MM.1S (cell line): Measurements from ENCODE around the gene TPRN.

Source experiments
- DNase-seq: peaks from one replicate; pipeline ENCODE4 v3.0.0-alpha.2; 2015
- H2AFZ ChIP-seq: fragments of 300-600 bp; sonication (generic); 2 replicates; pipeline ENCODE4 v1.6.0; 2016; ENCODE audit warnings: antibody characterized with exemption, low read length
- H3F3A ChIP-seq: fragments of 300-600 bp; sonication (generic); 2 replicates; pipeline ENCODE4 v1.6.1; 2016; ENCODE audit warnings: mild to moderate bottlenecking, antibody characterized with exemption, low read length, moderate library complexity, mixed read lengths; ENCODE audit not compliant: insufficient read depth
- H3K27ac ChIP-seq: fragments of 300-600 bp; sonication (generic); 2 replicates; pipeline ENCODE4 v1.5.1; 2016; ENCODE audit warnings: mild to moderate bottlenecking, low read length
- H3K27me3 ChIP-seq: fragments of 300-600 bp; sonication (generic); replicated peaks from 2 replicates; pipeline ENCODE4 v1.6.0; 2016; ENCODE audit warnings: low read length; ENCODE audit not compliant: insufficient read depth
- H3K36me3 ChIP-seq: fragments of 300-600 bp; sonication (generic); replicated peaks from 2 replicates; pipeline ENCODE4 v1.6.1; 2016; ENCODE audit warnings: mild to moderate bottlenecking, low read length, mixed read lengths; ENCODE audit not compliant: insufficient read depth
- H3K4me1 ChIP-seq: fragments of 300-600 bp; sonication (generic); 2 replicates; pipeline ENCODE4 v1.6.1; 2016; ENCODE audit warnings: low read length, mixed read lengths
- H3K4me2 ChIP-seq: fragments of 300-600 bp; sonication (generic); 2 replicates; pipeline ENCODE4 v1.6.0; 2016; ENCODE audit warnings: low read depth, low read length
- H3K4me3 ChIP-seq: fragments of 300-600 bp; sonication (generic); 2 replicates; pipeline ENCODE4 v1.5.1; 2016; ENCODE audit warnings: low read length, mixed read lengths
- H3K79me2 ChIP-seq: fragments of 300-600 bp; sonication (generic); 2 replicates; pipeline ENCODE4 v1.6.1; 2016; ENCODE audit warnings: mixed run types, low read length, mixed read lengths
- H3K9ac ChIP-seq: fragments of 300-600 bp; sonication (generic); 2 replicates; pipeline ENCODE4 v1.6.1; 2016; ENCODE audit warnings: low read length, mixed read lengths
- H3K9me2 ChIP-seq: fragments of 300-600 bp; sonication (generic); replicated peaks from 2 replicates; pipeline ENCODE4 v1.6.1; 2016; ENCODE audit warnings: mild to moderate bottlenecking, low read length, mixed read lengths; ENCODE audit not compliant: insufficient read depth
- H3K9me3 ChIP-seq: fragments of 300-600 bp; sonication (generic); replicated peaks from 2 replicates; pipeline ENCODE4 v1.6.1; 2016; ENCODE audit warnings: mild to moderate bottlenecking, low read length, mixed read lengths; ENCODE audit not compliant: insufficient read depth
- H4K20me1 ChIP-seq: fragments of 300-600 bp; sonication (generic); 2 replicates; pipeline ENCODE4 v1.6.1; 2016; ENCODE audit warnings: mild to moderate bottlenecking, low read length, moderate library complexity, mixed read lengths; ENCODE audit not compliant: insufficient read depth
- EZH2 ChIP-seq: fragments of 300-600 bp; sonication (generic); optimal IDR thresholded peaks from 2 replicates; pipeline ENCODE3; 2017; ENCODE audit warnings: low read depth, mild to moderate bottlenecking, antibody characterized with exemption, low read length, mixed read lengths
- EZH2phosphoT487 ChIP-seq: fragments of 300-600 bp; sonication (generic); IDR thresholded peaks from 2 replicates; pipeline ENCODE4 v1.6.1; 2018; ENCODE audit warnings: antibody characterized with exemption, low read length
- TF ChIP-seq, protein P1 (sequence below): fragments of 300-600 bp; sonication (generic); IDR thresholded peaks from 2 replicates; pipeline ENCODE4 v1.5.1; 2016; ENCODE audit warnings: antibody characterized with exemption, low read length, mixed read lengths

The TPRN gene

DNA sequence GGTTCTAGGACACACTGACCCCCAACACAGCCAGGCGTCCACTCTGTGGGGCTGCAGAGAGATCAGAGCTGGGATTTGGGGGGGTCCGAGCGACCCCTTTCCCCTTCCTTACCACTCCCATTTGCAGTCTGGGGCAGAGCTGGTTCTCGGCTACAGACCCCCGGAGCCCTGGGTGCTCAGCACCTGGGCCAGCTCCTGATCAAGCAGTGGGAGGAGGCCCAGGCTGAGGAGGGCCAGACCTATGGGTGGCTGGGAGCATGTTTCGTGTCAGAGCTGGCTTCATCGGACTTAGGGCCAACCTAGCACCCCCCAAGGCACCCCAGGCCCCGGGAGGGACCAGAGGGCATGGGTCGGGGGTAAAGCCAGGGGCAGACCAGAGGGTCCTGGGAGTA is 54.0 kb downstream of the TPRN start:
- H3K36me3 ChIP-seq: no peaks in the 10 kb centered on the region
- TF ChIP-seq, protein P1, sequence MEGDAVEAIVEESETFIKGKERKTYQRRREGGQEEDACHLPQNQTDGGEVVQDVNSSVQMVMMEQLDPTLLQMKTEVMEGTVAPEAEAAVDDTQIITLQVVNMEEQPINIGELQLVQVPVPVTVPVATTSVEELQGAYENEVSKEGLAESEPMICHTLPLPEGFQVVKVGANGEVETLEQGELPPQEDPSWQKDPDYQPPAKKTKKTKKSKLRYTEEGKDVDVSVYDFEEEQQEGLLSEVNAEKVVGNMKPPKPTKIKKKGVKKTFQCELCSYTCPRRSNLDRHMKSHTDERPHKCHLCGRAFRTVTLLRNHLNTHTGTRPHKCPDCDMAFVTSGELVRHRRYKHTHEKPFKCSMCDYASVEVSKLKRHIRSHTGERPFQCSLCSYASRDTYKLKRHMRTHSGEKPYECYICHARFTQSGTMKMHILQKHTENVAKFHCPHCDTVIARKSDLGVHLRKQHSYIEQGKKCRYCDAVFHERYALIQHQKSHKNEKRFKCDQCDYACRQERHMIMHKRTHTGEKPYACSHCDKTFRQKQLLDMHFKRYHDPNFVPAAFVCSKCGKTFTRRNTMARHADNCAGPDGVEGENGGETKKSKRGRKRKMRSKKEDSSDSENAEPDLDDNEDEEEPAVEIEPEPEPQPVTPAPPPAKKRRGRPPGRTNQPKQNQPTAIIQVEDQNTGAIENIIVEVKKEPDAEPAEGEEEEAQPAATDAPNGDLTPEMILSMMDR: no peak
- TF ChIP-seq EZH2: no peak
- no peak for TF ChIP-seq EZH2phosphoT487
- no peak overlapping the region for H2AFZ ChIP-seq
- no peak for DNase-seq
- no peaks in the 10 kb centered on the region for H3K9me2 ChIP-seq
- no peak overlapping the region for H3K4me2 ChIP-seq
- no peaks in the 10 kb centered on the region for H3K79me2 ChIP-seq
- H3K27ac ChIP-seq: no peak overlapping the region
- H3F3A ChIP-seq: peaks cover 9% of the 10 kb centered on the region; the same call in 1 of the 2 replicates
- peaks cover 40% of the 10 kb centered on the region for H3K27me3 ChIP-seq
- H3K9ac ChIP-seq: no peak overlapping the region
- H3K4me3 ChIP-seq: no peak overlapping the region
- no peaks in the 10 kb centered on the region for H3K4me1 ChIP-seq
- H4K20me1 ChIP-seq: no peaks in the 10 kb centered on the region
- H3K9me3 ChIP-seq: no peaks in the 10 kb centered on the region

DNA sequence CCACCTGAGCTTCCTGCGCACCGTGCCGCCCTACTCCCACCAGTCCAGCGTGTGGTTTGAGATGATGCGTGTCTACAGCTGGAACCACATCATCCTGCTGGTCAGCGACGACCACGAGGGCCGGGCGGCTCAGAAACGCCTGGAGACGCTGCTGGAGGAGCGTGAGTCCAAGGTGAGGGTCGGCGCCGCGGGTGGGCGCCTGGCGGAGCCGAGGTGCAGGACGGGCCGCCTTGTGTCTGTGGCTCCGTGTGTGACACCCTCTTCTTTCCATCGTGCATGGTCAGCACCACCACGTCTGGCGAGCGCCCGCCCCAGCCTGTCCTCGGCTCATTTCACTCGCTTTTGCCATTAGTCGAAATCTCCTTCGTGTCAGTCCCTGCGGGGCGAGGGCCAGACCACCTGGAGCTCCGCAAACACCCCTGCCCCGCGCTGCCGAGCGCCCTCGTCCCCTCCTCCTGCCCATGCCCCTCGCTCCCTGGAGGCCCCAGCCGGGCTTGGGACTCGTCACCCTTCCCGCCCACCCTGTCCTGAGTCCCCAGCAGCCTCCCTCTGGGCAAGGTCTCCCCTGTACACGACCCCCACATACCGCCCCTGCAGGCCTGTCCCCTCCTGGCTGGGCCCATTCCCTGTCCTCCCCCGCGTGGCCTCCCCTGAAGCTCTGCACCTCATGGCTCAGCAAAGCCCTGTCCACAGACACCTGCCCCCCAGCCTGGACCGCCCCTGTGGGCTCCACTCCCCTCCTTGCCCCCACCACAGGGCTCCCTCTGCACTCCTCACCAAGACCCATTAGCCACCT is 54.6 kb downstream of the TPRN start:
- TF ChIP-seq EZH2phosphoT487 (no peak), EZH2 (no peak)
- TF ChIP-seq, protein P1: no peak
- no peaks in the 10 kb centered on the region for H4K20me1 ChIP-seq
- H3K9ac ChIP-seq: no peak overlapping the region
- H3K36me3 ChIP-seq: no peaks in the 10 kb centered on the region
- no peaks in the 10 kb centered on the region for H3K79me2 ChIP-seq
- H3F3A ChIP-seq: peaks cover 9% of the 10 kb centered on the region; the same call in 1 of the 2 replicates
- no peak overlapping the region for H3K4me2 ChIP-seq
- no peak for DNase-seq
- H3K9me2 ChIP-seq: no peaks in the 10 kb centered on the region
- H2AFZ ChIP-seq: no peak overlapping the region
- H3K9me3 ChIP-seq: no peaks in the 10 kb centered on the region
- H3K4me3 ChIP-seq: no peak overlapping the region
- H3K4me1 ChIP-seq: no peaks in the 10 kb centered on the region
- no peak overlapping the region for H3K27ac ChIP-seq
- peaks cover 46% of the 10 kb centered on the region for H3K27me3 ChIP-seq

DNA sequence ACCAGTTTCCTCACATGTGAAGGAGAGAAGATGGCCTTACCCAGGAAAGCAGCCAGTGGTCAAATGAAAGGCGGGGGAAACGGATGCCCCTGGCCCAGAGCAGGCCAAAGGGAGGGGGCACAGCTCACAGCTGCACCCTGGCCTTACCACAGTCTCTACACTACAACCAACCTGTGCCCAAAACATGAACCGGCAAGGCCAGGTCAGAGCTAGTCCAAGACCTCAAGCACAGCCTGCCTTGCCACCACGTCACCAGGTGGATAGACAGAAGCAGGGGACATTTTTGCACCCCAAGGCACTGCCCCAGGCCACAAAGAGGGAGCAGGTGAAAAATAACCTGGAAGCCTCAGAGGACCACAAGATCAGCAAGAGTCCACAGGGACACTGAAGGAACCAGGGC is 57.1 kb downstream of the TPRN start:
- H4K20me1 ChIP-seq: no peaks in the 10 kb centered on the region

More for the DNA sequence above, 57.1 kb downstream of the TPRN start:
- TF ChIP-seq EZH2phosphoT487 (no peak), EZH2 (no peak)
- TF ChIP-seq, protein P1: no peak
- Histone ChIP-seq H3K9me2 (no peaks in the 10 kb centered on the region), H3K27me3 (peaks cover 64% of the 10 kb centered on the region), H3F3A (no peaks in the 10 kb centered on the region), H3K79me2 (no peaks in the 10 kb centered on the region), H3K9ac (no peak overlapping the region), H3K4me3 (no peak overlapping the region), H3K27ac (no peak overlapping the region), H3K36me3 (no peaks in the 10 kb centered on the region), H3K9me3 (no peaks in the 10 kb centered on the region), H2AFZ (no peak overlapping the region), H3K4me1 (no peaks in the 10 kb centered on the region), H3K4me2 (no peak overlapping the region)
- DNase-seq: no peak
